HG03571 (cell line): ENCODE results near the gene RBM4B.

Source experiments
- ATAC-seq: cut with Tn5 transposase; IDR thresholded peaks from one replicate; pipeline ENCODE4 v1.9.1; 2021; ENCODE audit not compliant: unreplicated experiment

The RBM4B gene

GRCh38 chr11:66707486-66707885 lies 29.8 kb upstream of the RBM4B start:
- ATAC-seq: no peak

- no peak for ATAC-seq
Measured at GRCh38 chr11:66706989-66707388, 29.3 kb upstream of the RBM4B start.

- ATAC-seq: no peak
Measured at GRCh38 chr11:66705587-66706335, 28.1 kb upstream of the RBM4B start.

- no peak for ATAC-seq
Measured at GRCh38 chr11:66704659-66705360, 27.1 kb upstream of the RBM4B start.

- ATAC-seq: no peak
Measured at GRCh38 chr11:66701432-66702240, 23.9 kb upstream of the RBM4B start.

- no peak for ATAC-seq
Measured at GRCh38 chr11:66700742-66701141, 23.1 kb upstream of the RBM4B start.

- ATAC-seq: no peak
Measured at GRCh38 chr11:66700337-66700736, 22.6 kb upstream of the RBM4B start.

GRCh38 chr11:66698491-66698890 lies 20.8 kb upstream of the RBM4B start:
- ATAC-seq: no peak

GRCh38 chr11:66697988-66698387 lies 20.3 kb upstream of the RBM4B start:
- no peak for ATAC-seq

- ATAC-seq: no peak
Measured at GRCh38 chr11:66696146-66696545, 18.5 kb upstream of the RBM4B start.

- ATAC-seq: no peak
Measured at GRCh38 chr11:66694732-66695207, 17.1 kb upstream of the RBM4B start.

GRCh38 chr11:66694056-66694410 lies 16.3 kb upstream of the RBM4B start:
- no peak for ATAC-seq

GRCh38 chr11:66693356-66694055 lies 15.8 kb upstream of the RBM4B start:
- ATAC-seq: no peak

GRCh38 chr11:66692871-66693331 lies 15.2 kb upstream of the RBM4B start:
- ATAC-seq: no peak

GRCh38 chr11:66692446-66692845 lies 14.8 kb upstream of the RBM4B start:
- ATAC-seq: no peak

- ATAC-seq: no peak
Measured at GRCh38 chr11:66691311-66691980, 13.8 kb upstream of the RBM4B start.

GRCh38 chr11:66689661-66690590 lies 12.2 kb upstream of the RBM4B start:
- ATAC-seq: no peak

- ATAC-seq: no peak
Measured at GRCh38 chr11:66688561-66689534, 11.2 kb upstream of the RBM4B start.
